OCI-LY3 (cell line): ENCODE measurements around the gene SPTAN1.

Experiments
- EZH2phosphoT487 ChIP-seq: fragments of 200-600 bp; shearing (Covaris generic); IDR thresholded peaks from 2 replicates; pipeline ENCODE4 v1.6.1; 2018; ENCODE audit warnings: antibody characterized with exemption, mixed run types, low read depth
- TF ChIP-seq, protein P1 (sequence below): fragments of 200-600, 300-600 bp; sonication (generic); IDR thresholded peaks from 2 replicates; pipeline ENCODE4 v1.5.1; 2014; ENCODE audit warnings: antibody characterized with exemption, low read length, low read depth

DNA sequence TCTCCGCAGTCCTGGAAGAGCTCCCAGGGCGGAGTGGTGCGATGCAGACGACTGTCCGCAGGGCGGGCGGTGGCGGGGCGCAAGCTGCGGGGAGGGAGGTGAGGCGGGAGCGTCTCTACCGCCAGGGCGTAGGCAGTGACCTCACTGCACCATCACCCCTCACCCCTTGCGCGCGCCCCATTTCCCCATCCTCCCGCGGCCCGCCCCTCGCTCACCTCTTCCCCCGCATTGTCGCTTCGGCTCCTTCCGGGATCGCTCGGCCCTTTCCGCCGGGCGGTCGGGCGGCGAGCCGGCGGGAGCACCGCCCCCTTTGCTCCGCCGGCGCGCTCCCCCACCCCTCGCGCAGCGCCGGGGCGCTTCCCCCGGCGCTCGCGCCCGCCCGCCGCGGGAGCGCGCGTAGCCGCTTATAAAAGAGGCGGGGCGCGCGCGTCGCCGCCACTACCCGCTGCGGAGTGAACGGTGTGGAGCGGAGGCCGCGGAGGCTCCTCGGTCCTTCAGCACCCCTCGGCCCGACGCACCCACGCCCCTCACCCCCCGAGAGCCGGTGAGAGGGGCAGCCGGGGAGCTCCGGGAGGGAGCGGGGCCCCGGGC lies at the start of gene SPTAN1:
- TF ChIP-seq, protein P1, sequence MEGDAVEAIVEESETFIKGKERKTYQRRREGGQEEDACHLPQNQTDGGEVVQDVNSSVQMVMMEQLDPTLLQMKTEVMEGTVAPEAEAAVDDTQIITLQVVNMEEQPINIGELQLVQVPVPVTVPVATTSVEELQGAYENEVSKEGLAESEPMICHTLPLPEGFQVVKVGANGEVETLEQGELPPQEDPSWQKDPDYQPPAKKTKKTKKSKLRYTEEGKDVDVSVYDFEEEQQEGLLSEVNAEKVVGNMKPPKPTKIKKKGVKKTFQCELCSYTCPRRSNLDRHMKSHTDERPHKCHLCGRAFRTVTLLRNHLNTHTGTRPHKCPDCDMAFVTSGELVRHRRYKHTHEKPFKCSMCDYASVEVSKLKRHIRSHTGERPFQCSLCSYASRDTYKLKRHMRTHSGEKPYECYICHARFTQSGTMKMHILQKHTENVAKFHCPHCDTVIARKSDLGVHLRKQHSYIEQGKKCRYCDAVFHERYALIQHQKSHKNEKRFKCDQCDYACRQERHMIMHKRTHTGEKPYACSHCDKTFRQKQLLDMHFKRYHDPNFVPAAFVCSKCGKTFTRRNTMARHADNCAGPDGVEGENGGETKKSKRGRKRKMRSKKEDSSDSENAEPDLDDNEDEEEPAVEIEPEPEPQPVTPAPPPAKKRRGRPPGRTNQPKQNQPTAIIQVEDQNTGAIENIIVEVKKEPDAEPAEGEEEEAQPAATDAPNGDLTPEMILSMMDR = no peak
- TF ChIP-seq EZH2phosphoT487 = no peak
